Body of pancreas (tissue), 4 donors: Measurements from ENCODE around the gene SLC25A21. TPM values are rescaled to one million over a fixed set of nuclear protein-coding genes. Genes with fewer than 3 reads are reported as not detected.
A peak's percentile ranks its signal among the peaks of the same experiment; 100 is the strongest.

ENCODE experiments used
- ATAC-seq: fragments of 150-250 bp; one replicate; pipeline ENCODE4 v1.9.1; 2016
- DNase-seq, 4 donors: peaks; one replicate each; pipeline ENCODE4 v3.0.0-alpha.2; 2019
- H3K27ac ChIP-seq, 4 donors: fragments of 200-600 bp; sonication (generic); 1 replicate in 3 of 4; 2 replicates in 1 of 4; pipeline versions ENCODE4 v1.5.1 to v1.6.1; 2016 to 2019; ENCODE audit warnings: mild to moderate bottlenecking in 1 of 4, mixed read lengths in 1 of 4, moderate library complexity in 1 of 4
- H3K27me3 ChIP-seq, 2 donors: fragments of 200-600 bp; sonication (generic); one replicate each; pipeline ENCODE4 v1.6.0; 2016; ENCODE audit warnings: mild to moderate bottlenecking in 1 of 2
- H3K36me3 ChIP-seq, 2 donors: fragments of 200-600 bp; sonication (generic); replicated peaks in 1 of 2; 2 replicates each; pipeline ENCODE4 v1.5.1; 2016; ENCODE audit warnings: low read depth in 2 of 2; ENCODE audit not compliant: insufficient read depth in 1 of 2
- H3K4me1 ChIP-seq: fragments of 200-600 bp; sonication (generic); one replicate; pipeline ENCODE4 v1.6.0; 2016
- H3K4me3 ChIP-seq, 2 donors: fragments of 200-600 bp; sonication (generic); 1 replicate in 1 of 2; 2 replicates in 1 of 2; pipeline ENCODE4 v1.5.1; 2016 to 2019
- H3K9me3 ChIP-seq, 3 donors: fragments of 200-600 bp; sonication (generic); 1 replicate in 2 of 3; 2 replicates in 1 of 3; pipeline ENCODE4 v1.5.1; 2016
- POLR2A ChIP-seq, 3 donors: fragments of 450-650 bp; IDR thresholded peaks; one replicate each; pipeline ENCODE4 v1.6.1; 2016; ENCODE audit warnings: antibody characterized with exemption in 3 of 3, mild to moderate bottlenecking in 2 of 3
- WGBS, 2 donors: methylation state at CpG; one replicate each; pipeline ENCODE4 v1.1.5; 2017; 5-methylcytosine and 5-hydroxymethylcytosine counted together
- intact Hi-C: fragments of 100-400 bp; cut with DNase I; formaldehyde crosslinking; loops from one replicate; pipeline ENCODE4 v1.15.1; 2023
- total RNA-seq, 2 donors: library from RNA; depleted of rRNA; stranded (reverse); fragments of >200 nt; gene quantifications; one replicate each; pipeline ENCODE4 v1.1.0, GENCODE V29; 2016
- TF ChIP-seq, protein P1 (sequence below), 7 experiments: fragments of 450-650 bp in 4 of 7; fragments of 200-600 bp in 3 of 7; sonication (generic) in 3 of 7; IDR thresholded peaks; one replicate each; pipeline ENCODE4 v1.5.1; 2016 to 2019; ENCODE audit warnings: antibody characterized with exemption in 7 of 7

Gene SLC25A21
- total RNA-seq, 2 donors from 2014 or later = not detected

DNA sequence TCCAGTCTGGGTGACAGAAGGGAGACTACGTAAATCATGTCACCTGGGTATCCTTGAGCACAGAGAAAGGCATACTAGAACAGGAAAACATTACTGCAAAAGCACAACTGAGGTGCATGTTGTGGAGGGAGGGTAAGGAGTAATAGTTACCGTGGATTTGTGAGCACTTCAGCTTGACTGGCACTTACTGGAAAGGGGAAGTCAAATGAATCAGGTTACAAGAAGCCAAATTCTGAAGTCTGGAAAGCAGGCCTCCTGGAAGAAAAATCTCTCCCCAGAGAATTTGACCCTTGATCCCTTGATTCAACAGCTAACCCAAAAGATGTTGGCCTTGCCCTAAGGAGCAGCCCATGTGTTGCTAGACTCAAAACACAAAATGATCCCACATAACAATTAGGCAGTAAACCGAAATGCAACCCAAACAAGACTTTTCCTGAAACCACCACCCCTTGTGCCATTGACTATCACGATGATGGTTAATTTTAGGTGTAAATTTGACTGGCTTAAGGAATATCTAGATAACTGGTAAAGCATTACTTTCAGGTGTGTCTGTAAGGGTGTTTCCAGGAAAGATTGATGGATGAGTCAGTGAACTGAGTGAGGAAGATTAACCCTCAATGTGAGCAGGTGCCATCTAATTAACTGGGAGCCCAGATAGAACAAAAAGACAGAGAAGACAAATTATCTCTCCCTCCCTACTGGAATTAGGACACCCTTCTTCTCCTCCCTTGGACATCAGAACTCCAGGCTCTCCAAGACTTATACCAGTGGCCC, 108.8 kb downstream of the SLC25A21 start:
- intact Hi-C loops = no loop called here
- Histone ChIP-seq H3K4me3 (no peak overlapping the region), H3K9me3 (no peaks in the 10 kb centered on the region), H3K4me1 (peaks cover 11% of the 10 kb centered on the region), H3K27me3 (no peaks in the 10 kb centered on the region), H3K36me3 (no peaks in the 10 kb centered on the region), H3K27ac (no peak overlapping the region)
- TF ChIP-seq, protein P1, sequence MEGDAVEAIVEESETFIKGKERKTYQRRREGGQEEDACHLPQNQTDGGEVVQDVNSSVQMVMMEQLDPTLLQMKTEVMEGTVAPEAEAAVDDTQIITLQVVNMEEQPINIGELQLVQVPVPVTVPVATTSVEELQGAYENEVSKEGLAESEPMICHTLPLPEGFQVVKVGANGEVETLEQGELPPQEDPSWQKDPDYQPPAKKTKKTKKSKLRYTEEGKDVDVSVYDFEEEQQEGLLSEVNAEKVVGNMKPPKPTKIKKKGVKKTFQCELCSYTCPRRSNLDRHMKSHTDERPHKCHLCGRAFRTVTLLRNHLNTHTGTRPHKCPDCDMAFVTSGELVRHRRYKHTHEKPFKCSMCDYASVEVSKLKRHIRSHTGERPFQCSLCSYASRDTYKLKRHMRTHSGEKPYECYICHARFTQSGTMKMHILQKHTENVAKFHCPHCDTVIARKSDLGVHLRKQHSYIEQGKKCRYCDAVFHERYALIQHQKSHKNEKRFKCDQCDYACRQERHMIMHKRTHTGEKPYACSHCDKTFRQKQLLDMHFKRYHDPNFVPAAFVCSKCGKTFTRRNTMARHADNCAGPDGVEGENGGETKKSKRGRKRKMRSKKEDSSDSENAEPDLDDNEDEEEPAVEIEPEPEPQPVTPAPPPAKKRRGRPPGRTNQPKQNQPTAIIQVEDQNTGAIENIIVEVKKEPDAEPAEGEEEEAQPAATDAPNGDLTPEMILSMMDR (IDR thresholded peaks at IDR 0.05) = no peak
- no peak for TF ChIP-seq POLR2A (IDR thresholded peaks at IDR 0.05)
- DNase-seq (no peak), ATAC-seq (no peak)
- WGBS, 2 donors = 74 to 79% methylated on average over 4 of the region's 4 CpGs

DNA sequence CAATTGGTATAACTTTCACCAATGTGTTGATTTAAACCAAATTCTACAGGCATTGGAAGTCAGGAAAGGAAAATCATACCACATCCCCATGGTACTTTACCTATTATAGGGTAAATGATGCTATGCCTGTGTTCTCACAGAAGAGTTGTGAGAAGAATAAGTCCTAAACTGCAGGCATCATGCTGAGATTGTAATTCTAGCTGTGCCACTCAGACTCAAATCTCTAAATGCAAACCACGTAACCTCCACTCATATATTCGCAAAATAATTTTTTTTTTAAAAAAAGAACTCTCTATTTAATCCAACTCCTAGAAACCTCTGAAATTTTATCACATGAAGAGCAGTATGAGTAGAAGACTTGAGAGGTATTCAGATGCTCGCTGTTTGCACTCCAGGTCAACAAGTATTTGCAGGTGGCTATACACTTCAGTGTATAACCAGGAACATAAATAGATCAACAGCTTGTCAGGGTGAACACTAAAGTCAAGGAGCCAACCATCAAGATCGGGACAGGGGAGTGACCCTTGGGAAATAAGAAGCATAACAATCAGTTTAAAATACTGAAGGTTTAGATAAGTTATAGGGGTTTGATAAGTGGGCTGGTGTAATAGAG, 110.1 kb downstream of the SLC25A21 start:
- no peak for ATAC-seq
- TF ChIP-seq POLR2A (IDR thresholded peaks at IDR 0.05) = no peak
- TF ChIP-seq, protein P1 (IDR thresholded peaks at IDR 0.05) = no peak
- no peaks in the 10 kb centered on the region for H3K27me3 ChIP-seq
- no peak overlapping the region for H3K27ac ChIP-seq
- peaks cover 11% of the 10 kb centered on the region for H3K4me1 ChIP-seq
- no peak for DNase-seq
- WGBS, 2 donors = 84 to 85% methylated on average over 4 of the region's 4 CpGs
- no peaks in the 10 kb centered on the region for H3K36me3 ChIP-seq
- no peak overlapping the region for H3K4me3 ChIP-seq
- intact Hi-C loops = no loop called here
- H3K9me3 ChIP-seq = no peaks in the 10 kb centered on the region

DNA sequence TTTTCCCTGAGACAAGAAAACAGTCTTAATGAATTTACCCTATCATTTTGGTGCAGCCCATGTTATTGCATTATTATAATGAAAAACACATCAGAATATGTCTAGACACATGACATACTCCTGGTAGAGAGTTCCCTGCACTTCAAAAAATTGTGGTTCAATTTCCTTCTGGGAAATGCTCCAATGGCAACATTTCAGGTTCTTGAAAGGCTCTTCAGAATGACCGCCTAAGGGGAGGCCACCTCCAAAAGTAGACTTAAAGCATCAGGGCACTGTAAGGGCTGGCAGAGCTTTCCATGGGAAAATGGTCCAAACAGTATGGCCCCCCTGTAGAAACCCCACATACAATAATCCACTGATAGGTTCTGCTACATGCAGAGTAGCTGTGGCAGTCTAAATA, 110.7 kb downstream of the SLC25A21 start:
- WGBS, 2 donors = 63 to 82% methylated on average over 1 of the region's 1 CpG
- intact Hi-C loops = no loop called here
- Histone ChIP-seq H3K27me3 (no peaks in the 10 kb centered on the region), H3K36me3 (no peaks in the 10 kb centered on the region), H3K27ac (no peak overlapping the region), H3K4me3 (no peak overlapping the region), H3K9me3 (no peaks in the 10 kb centered on the region), H3K4me1 (peaks cover 11% of the 10 kb centered on the region)
- DNase-seq = no peak
- ATAC-seq = no peak
- TF ChIP-seq POLR2A (IDR thresholded peaks at IDR 0.05) = no peak
- TF ChIP-seq, protein P1 (IDR thresholded peaks at IDR 0.05) = no peak

DNA sequence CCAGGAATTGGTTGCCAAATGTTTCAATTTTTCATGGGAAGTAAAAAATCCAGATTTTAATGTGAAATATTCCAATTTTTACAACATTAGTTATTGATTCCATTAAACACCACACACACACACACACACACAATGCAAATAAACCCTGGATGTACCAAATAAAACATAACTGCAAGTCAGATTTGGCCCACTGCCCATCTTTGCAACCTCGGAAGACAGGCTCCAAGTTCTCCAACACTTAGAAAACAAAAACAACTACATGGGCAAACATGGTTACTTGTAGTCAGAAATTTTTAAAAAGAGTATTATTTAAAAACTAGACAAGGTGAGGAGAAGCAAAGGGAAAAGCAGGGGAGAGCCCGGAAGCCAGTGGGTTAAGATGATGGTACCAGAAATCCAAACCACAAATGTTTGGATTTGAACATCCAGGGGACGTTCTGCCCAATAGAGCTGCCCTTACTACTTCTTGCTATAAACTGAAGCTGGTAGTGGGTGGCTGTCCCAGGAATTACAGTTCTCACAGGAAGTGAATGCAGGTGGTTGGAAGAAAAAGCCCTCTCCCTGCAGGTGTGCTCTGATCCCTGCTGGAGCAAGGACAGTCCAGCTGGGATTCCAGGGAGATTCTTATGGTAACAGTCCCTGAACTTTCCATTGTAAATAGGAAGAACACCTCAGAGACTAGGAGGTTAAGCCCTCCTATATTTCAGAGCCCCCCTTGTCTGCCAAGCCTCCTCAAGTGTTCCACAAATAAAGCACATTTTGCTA, 111.7 kb downstream of the SLC25A21 start:
- Histone ChIP-seq H3K4me3 (no peak overlapping the region), H3K27ac (no peak overlapping the region), H3K36me3 (no peaks in the 10 kb centered on the region), H3K27me3 (no peaks in the 10 kb centered on the region), H3K4me1 (peaks cover 11% of the 10 kb centered on the region), H3K9me3 (no peaks in the 10 kb centered on the region)
- intact Hi-C loops = no loop called here
- no peak for ATAC-seq
- peak; percentile 5 to 32 (median 15) for DNase-seq
- 44 to 49% methylated on average over 3 of the region's 3 CpGs for WGBS, 2 donors
- TF ChIP-seq POLR2A (IDR thresholded peaks at IDR 0.05) = no peak
- TF ChIP-seq, protein P1 (IDR thresholded peaks at IDR 0.05) = no peak
